Astrocyte (in vitro differentiated cells and primary cell): ENCODE measurements around the gene RFTN1. TPM values are rescaled to one million over a fixed set of nuclear protein-coding genes. Genes with fewer than 3 reads are reported as not detected.

Source experiments
- DNase-seq: peaks from one replicate; pipeline ENCODE4 v3.0.0-alpha.2; 2010; ENCODE audit warnings: low read depth
- FAIRE-seq: peaks from 2 replicates; lab custom pipeline; 2011; peaks lifted over from hg19 to GRCh38; lab: Jason Lieb, UNC
- H2AFZ ChIP-seq: 2 replicates; pipeline ENCODE4 v1.6.0; 2012; ENCODE audit warnings: low read depth, low read length, inconsistent platforms
- H3K27ac ChIP-seq: 2 replicates; pipeline ENCODE4 v1.5.1; 2011; ENCODE audit warnings: low read depth, low read length, inconsistent platforms
- H3K27me3 ChIP-seq: 2 replicates; pipeline ENCODE4 v1.6.0; 2011; ENCODE audit warnings: low read length, inconsistent platforms; ENCODE audit not compliant: insufficient read depth
- H3K36me3 ChIP-seq: 2 replicates; pipeline ENCODE4 v1.5.1; 2011; ENCODE audit warnings: low read length, inconsistent platforms; ENCODE audit not compliant: insufficient read depth
- H3K4me1 ChIP-seq: 2 replicates; pipeline ENCODE4 v1.5.1; 2011; ENCODE audit warnings: low read length, inconsistent platforms; ENCODE audit not compliant: insufficient read depth
- H3K4me2 ChIP-seq: 2 replicates; pipeline ENCODE4 v1.6.0; 2012; ENCODE audit warnings: low read length, inconsistent platforms
- H3K4me3 ChIP-seq: 2 replicates; pipeline ENCODE4 v1.5.1; 2011; ENCODE audit warnings: low read depth, mild to moderate bottlenecking, low read length, inconsistent platforms; ENCODE audit not compliant: insufficient read depth
- H3K79me2 ChIP-seq: 2 replicates; pipeline ENCODE4 v1.6.0; 2012; ENCODE audit warnings: mild to moderate bottlenecking, low read length, inconsistent platforms; ENCODE audit not compliant: insufficient read depth
- H3K9ac ChIP-seq: 2 replicates; pipeline ENCODE4 v1.6.0; 2012; ENCODE audit warnings: mild to moderate bottlenecking, low read length, inconsistent platforms
- H3K9me3 ChIP-seq: 2 replicates; pipeline ENCODE4 v1.5.1; 2012; ENCODE audit warnings: low read depth, mild to moderate bottlenecking, low read length, inconsistent platforms; ENCODE audit not compliant: insufficient read depth
- H4K20me1 ChIP-seq: 2 replicates; pipeline ENCODE4 v1.6.0; 2012; ENCODE audit warnings: low read length, inconsistent platforms; ENCODE audit not compliant: insufficient read depth
- H3K27ac Mint-ChIP-seq: one replicate; pipeline ENCODE4 v1.8.0; 2021; ENCODE audit warnings: mild to moderate bottlenecking, mixed read lengths; ENCODE audit not compliant: unreplicated experiment
- H3K27me3 Mint-ChIP-seq: one replicate; pipeline ENCODE4 v1.8.0; 2021; ENCODE audit warnings: low read depth, mixed read lengths; ENCODE audit not compliant: unreplicated experiment
- H3K36me3 Mint-ChIP-seq: one replicate; pipeline ENCODE4 v1.8.0; 2021; ENCODE audit warnings: low read depth, mixed read lengths; ENCODE audit not compliant: unreplicated experiment
- H3K4me1 Mint-ChIP-seq: one replicate; pipeline ENCODE4 v1.8.0; 2021; ENCODE audit warnings: low read depth, mixed read lengths; ENCODE audit not compliant: unreplicated experiment
- H3K4me3 Mint-ChIP-seq: one replicate; pipeline ENCODE4 v1.8.0; 2021; ENCODE audit warnings: mild to moderate bottlenecking, moderate library complexity, mixed read lengths; ENCODE audit not compliant: unreplicated experiment
- H3K9me3 Mint-ChIP-seq: one replicate; pipeline ENCODE4 v1.8.0; 2021; ENCODE audit warnings: mild to moderate bottlenecking, mixed read lengths; ENCODE audit not compliant: unreplicated experiment
- CTCF ChIP-seq: IDR thresholded peaks from 2 replicates; pipeline ENCODE4 v1.5.1; 2011; ENCODE audit warnings: low read depth, mild to moderate bottlenecking, inconsistent platforms, low read length, moderate library complexity; ENCODE audit not compliant: insufficient read depth
- EZH2 ChIP-seq: IDR thresholded peaks from 2 replicates; pipeline ENCODE4 v1.6.1; 2012; ENCODE audit warnings: mild to moderate bottlenecking, low read length, inconsistent platforms; ENCODE audit not compliant: insufficient read depth
- total RNA-seq: library from RNA; stranded (reverse); gene quantifications from 2 replicates; pipeline ENCODE4 v1.2.1, GENCODE V29; 2021

The RFTN1 gene
- total RNA-seq, 1 donor from 2014 or later = 49.5 TPM

GRCh38 chr3:16455001-16455400, 58.5 kb downstream of the RFTN1 start:
- Histone ChIP-seq H3K9ac (no peak overlapping the region), H2AFZ (no peak overlapping the region), H3K79me2 (peaks cover 49% of the 10 kb centered on the region), H3K27ac (peak overlapping the region; percentile 46), H3K36me3 (no peaks in the 10 kb centered on the region), H3K4me1 (peaks cover 26% of the 10 kb centered on the region), H3K4me2 (peak overlapping the region; percentile 19), H3K27me3 (no peaks in the 10 kb centered on the region), H4K20me1 (peaks cover 14% of the 10 kb centered on the region), H3K4me3 (no peak overlapping the region), H3K9me3 (no peaks in the 10 kb centered on the region)
- DNase-seq (peak; percentile 34), FAIRE-seq (no peak)
- Mint-ChIP-seq H3K9me3 (no peaks in the 10 kb centered on the region), H3K4me1 (peaks cover 19% of the 10 kb centered on the region), H3K36me3 (peaks cover 10% of the 10 kb centered on the region), H3K4me3 (no peak overlapping the region), H3K27ac (no peak overlapping the region), H3K27me3 (no peaks in the 10 kb centered on the region)
- no peak for TF ChIP-seq CTCF
- no peak for TF ChIP-seq EZH2

- Histone ChIP-seq H3K4me1 (peaks cover 42% of the 10 kb centered on the region), H3K4me3 (no peak overlapping the region), H3K9ac (no peak overlapping the region), H2AFZ (no peak overlapping the region), H3K27me3 (no peaks in the 10 kb centered on the region), H3K27ac (peak overlapping the region; percentile 43), H4K20me1 (peaks cover 5% of the 10 kb centered on the region), H3K4me2 (peak overlapping the region; percentile 29), H3K79me2 (peaks cover 57% of the 10 kb centered on the region), H3K9me3 (no peaks in the 10 kb centered on the region), H3K36me3 (no peaks in the 10 kb centered on the region)
- peak; percentile 76 for DNase-seq
- peaks cover 39% of the 10 kb centered on the region for H3K4me1 Mint-ChIP-seq
- no peak for TF ChIP-seq CTCF
- TF ChIP-seq EZH2 = no peak
- peaks cover 10% of the 10 kb centered on the region for H3K36me3 Mint-ChIP-seq
- H3K27ac Mint-ChIP-seq = no peak overlapping the region
- no peak for FAIRE-seq
- no peaks in the 10 kb centered on the region for H3K9me3 Mint-ChIP-seq
- no peak overlapping the region for H3K4me3 Mint-ChIP-seq
- no peaks in the 10 kb centered on the region for H3K27me3 Mint-ChIP-seq
Measured at GRCh38 chr3:16452261-16452660, 61.2 kb downstream of the RFTN1 start.

- TF ChIP-seq CTCF (no peak), EZH2 (no peak)
- Histone ChIP-seq H3K36me3 (no peaks in the 10 kb centered on the region), H3K9ac (peak overlapping the region; percentile 38), H2AFZ (no peak overlapping the region), H3K4me3 (no peak overlapping the region), H3K4me1 (peaks cover 30% of the 10 kb centered on the region), H3K27me3 (no peaks in the 10 kb centered on the region), H3K27ac (peak overlapping the region; percentile 78), H4K20me1 (no peaks in the 10 kb centered on the region), H3K79me2 (peaks cover 62% of the 10 kb centered on the region), H3K9me3 (no peaks in the 10 kb centered on the region), H3K4me2 (peak overlapping the region; percentile 56)
- Mint-ChIP-seq H3K9me3 (no peaks in the 10 kb centered on the region), H3K27me3 (no peaks in the 10 kb centered on the region), H3K4me1 (peaks cover 29% of the 10 kb centered on the region), H3K4me3 (no peak overlapping the region), H3K36me3 (peaks cover 4% of the 10 kb centered on the region), H3K27ac (peak overlapping the region; percentile 37)
- FAIRE-seq (peak; percentile 17), DNase-seq (no peak)
Measured at GRCh38 chr3:16449369-16449768, 64.1 kb downstream of the RFTN1 start.
